Rectal smooth muscle tissue (tissue), 1 donor: ENCODE data around the gene SCAF11.
A peak's percentile ranks its signal among the peaks of the same experiment; 100 is the strongest.

Experiments used
- H3K27ac ChIP-seq: one replicate; pipeline ENCODE4 v1.7.0; 2013; ENCODE audit warnings: low read depth, low read length, inconsistent platforms
- H3K27me3 ChIP-seq: one replicate; pipeline ENCODE4 v1.7.0; 2013; ENCODE audit warnings: low read length; ENCODE audit not compliant: control insufficient read depth, insufficient read depth
- H3K36me3 ChIP-seq: one replicate; pipeline ENCODE4 v1.7.0; 2013; ENCODE audit warnings: low read length; ENCODE audit not compliant: control insufficient read depth, insufficient read depth
- H3K4me1 ChIP-seq: one replicate; pipeline ENCODE4 v1.7.0; 2013; ENCODE audit warnings: low read length; ENCODE audit not compliant: control insufficient read depth, insufficient read depth
- H3K4me3 ChIP-seq: one replicate; pipeline ENCODE4 v1.7.0; 2013; ENCODE audit warnings: low read length
- H3K9ac ChIP-seq: one replicate; pipeline ENCODE4 v1.7.0; 2013; ENCODE audit warnings: low read length

The SCAF11 gene

DNA sequence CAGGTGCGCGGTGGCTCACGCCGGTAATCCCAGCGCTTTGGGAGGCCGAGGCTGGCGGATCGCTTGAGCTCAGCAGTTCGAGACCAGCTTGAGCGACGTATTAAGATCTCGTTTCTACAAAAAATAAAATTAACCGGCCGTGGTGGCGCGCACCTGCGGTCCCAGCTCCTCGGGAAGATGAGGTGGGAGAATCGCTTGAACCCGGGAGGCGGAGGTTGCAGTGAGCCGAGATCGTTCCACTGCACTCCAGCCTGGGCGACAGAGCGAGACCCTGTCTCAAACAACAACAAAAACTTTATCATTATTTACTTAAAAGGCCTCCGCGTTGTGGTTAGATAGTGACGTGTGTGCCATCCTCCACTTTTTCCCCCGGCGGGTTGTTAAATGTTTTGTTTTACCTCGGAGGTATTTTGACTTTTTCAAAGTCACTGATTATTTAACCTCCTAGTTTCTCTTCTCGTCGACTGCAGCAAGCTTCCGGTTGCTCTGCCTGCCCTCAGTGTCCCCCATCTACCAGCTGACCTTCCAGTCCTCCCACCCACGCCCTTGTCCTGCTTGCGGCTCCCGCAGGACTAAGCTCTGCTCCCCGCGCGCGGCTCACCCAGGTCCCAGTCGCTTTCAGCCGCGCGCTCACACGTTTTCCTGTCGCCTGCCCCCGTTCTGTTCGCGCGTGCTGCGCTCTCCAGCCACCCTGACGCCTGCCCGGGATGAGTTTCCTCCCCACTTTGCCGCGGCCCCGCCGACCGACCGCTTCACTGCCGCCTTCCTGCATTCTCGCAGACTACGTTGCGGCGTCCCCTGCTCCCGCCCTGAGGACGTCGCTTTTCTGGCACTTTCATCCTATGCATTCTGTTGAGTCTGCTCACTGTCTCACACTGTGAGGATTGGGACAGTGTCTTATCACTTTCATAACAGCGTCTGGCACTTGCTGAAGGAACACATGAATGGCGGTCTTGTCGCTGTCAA is 1.2 kb upstream of the SCAF11 start:
- peak overlapping the region; percentile 63 for H3K9ac ChIP-seq
- peak overlapping the region; percentile 89 for H3K27ac ChIP-seq
- H3K36me3 ChIP-seq, result peaks cover 3% of the 10 kb centered on the region
- H3K27me3 ChIP-seq, result no peaks in the 10 kb centered on the region
- H3K4me3 ChIP-seq, result peak overlapping the region; percentile 83
- peaks cover 18% of the 10 kb centered on the region for H3K4me1 ChIP-seq

DNA sequence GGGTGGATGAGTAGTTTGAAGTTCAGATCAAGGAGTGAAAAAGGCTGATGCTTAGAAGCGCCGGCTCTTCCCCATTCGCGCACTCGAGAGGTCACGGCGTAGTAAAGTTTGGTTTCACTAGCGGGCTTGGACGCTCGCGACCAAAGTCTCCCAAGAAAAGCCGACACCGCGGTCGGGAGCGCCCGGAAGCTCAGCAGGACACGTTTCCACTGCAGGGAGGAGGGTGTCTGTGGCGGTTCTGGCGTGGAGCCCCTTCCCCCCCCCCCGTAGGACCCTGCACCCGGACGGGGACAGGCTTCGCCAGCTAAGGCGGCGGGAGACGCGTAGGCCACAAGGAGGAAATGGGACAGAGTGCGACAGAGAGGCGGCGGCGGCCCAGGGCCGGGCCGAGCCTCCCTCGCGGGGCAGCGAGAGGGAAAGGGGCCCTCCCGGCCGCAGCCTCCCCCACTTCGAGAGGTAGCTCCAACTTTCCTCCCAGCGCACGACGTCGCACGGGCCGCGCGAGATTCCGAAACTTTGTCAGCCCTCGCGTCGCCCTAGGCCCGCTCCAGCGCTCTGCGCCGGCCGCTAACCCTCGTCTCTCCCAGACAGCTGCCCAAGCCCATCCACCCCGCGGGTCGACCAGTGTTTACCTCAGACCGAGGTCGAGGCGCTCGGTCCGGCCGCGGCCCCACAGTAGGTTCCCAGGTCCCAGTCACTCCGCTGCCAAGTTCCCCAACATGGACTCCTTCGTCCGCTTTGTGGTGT is 480 bp downstream of the SCAF11 start:
- Histone ChIP-seq H3K27ac (peak overlapping the region; percentile 100), H3K4me1 (peaks cover 18% of the 10 kb centered on the region), H3K4me3 (peak overlapping the region; percentile 98), H3K9ac (peak overlapping the region; percentile 100), H3K36me3 (peaks cover 3% of the 10 kb centered on the region), H3K27me3 (no peaks in the 10 kb centered on the region)

DNA sequence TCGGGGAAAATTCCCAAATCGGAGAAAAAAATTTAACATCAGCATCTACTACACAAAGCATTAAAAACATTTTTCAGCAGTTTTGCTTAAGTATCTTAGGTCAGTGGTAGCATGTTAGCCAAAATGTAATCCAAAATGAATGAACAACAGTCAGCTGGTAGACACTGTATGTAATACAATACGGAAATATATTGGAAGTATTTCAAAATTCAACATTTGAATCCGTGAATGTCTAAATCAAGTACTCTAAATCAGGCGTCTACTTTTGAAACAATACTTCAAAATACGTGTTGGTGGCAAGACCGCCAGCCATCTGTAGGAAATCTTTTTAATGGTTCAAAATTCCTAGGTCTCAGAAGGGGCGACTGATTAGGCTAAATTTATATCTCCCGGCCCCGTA is 1.1 kb downstream of the SCAF11 start:
- H3K27ac ChIP-seq, result peak overlapping the region; percentile 100
- H3K4me1 ChIP-seq, result peaks cover 18% of the 10 kb centered on the region

DNA sequence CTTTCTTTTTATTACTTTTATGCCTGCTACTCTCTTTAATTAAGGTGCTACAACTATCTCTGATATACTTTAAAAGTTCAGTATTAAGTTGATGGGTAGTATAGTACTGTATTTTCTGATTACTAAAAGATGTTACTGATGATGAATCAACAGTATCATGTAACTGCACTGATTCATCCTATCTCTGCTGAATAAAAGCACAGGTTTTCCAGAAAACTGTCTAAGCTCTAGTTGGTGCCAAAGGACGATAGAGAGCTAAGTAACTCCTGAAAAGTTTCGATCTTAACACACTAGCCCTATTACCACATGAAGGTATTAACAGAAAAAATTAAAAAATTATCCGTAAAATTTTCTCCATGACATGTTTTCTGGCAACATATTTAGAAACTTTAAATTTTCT is 2.1 kb downstream of the SCAF11 start:
- no peak overlapping the region for H3K27ac ChIP-seq
- peaks cover 18% of the 10 kb centered on the region for H3K4me1 ChIP-seq
- H3K9ac ChIP-seq, result no peak overlapping the region

More for the DNA sequence above, 1.1 kb downstream of the SCAF11 start:
- Histone ChIP-seq H3K4me3 (peak overlapping the region; percentile 98), H3K36me3 (peaks cover 3% of the 10 kb centered on the region), H3K9ac (peak overlapping the region; percentile 100), H3K27me3 (no peaks in the 10 kb centered on the region)

DNA sequence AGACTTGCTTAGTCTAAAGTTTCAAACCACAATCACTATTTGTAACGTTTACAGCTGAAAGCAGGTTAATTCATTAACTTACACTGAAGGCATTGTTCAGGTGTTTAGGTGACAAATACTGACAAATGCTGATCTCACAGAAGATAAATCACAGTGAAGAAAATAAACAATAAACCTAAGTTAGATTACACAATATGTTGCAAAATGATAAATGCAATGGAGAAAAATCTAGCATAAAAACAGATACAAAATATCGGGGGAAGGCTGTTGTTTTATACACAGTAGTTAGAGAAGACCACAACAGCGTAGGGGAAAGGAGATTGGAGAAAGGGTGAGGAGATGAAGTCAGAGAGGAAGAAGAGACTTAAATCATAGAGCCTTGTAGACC is 3.0 kb downstream of the SCAF11 start:
- H3K27ac ChIP-seq, result no peak overlapping the region
- H3K36me3 ChIP-seq, result peaks cover 3% of the 10 kb centered on the region
- peaks cover 18% of the 10 kb centered on the region for H3K4me1 ChIP-seq
- no peak overlapping the region for H3K9ac ChIP-seq
- H3K4me3 ChIP-seq, result no peak overlapping the region
- no peaks in the 10 kb centered on the region for H3K27me3 ChIP-seq

More for the DNA sequence above, 2.1 kb downstream of the SCAF11 start:
- Histone ChIP-seq H3K27me3 (no peaks in the 10 kb centered on the region), H3K36me3 (peaks cover 3% of the 10 kb centered on the region), H3K4me3 (no peak overlapping the region)

DNA sequence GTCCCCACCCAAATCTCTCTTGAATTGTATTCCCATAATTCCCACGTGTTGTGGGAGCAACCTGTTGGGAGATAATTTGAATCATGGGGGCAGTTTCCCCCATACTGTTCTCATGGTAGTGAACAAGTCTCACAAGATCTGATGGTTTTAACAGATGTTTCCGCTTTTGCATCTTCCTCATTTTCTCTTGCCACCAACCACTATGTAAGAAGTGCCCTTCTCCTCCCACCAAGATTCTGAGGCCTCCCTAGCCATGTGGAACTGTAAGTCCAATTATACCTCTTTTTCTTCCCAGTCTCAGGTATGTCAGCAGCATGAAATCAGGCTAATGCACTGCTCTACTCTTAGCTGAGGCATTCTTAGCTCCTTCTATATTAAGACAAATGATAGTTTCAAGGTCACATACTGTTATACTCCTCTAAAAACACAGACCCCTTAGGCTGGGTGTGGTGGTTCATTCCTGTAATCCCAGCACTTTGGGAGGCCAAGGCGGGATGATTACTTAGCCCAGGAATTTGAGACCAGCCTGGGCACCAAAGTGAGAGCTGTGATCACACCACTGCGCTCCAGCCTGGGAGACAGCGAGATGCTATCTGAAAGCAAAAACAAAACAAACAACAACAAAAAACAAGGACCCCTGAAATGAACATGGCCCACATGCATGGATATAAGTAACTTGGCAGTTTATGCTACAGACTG is 3.6 kb downstream of the SCAF11 start:
- no peak overlapping the region for H3K9ac ChIP-seq
- H3K36me3 ChIP-seq, result peaks cover 3% of the 10 kb centered on the region
- H3K27ac ChIP-seq, result no peak overlapping the region
- no peak overlapping the region for H3K4me3 ChIP-seq
- no peaks in the 10 kb centered on the region for H3K27me3 ChIP-seq
- H3K4me1 ChIP-seq, result peaks cover 18% of the 10 kb centered on the region

DNA sequence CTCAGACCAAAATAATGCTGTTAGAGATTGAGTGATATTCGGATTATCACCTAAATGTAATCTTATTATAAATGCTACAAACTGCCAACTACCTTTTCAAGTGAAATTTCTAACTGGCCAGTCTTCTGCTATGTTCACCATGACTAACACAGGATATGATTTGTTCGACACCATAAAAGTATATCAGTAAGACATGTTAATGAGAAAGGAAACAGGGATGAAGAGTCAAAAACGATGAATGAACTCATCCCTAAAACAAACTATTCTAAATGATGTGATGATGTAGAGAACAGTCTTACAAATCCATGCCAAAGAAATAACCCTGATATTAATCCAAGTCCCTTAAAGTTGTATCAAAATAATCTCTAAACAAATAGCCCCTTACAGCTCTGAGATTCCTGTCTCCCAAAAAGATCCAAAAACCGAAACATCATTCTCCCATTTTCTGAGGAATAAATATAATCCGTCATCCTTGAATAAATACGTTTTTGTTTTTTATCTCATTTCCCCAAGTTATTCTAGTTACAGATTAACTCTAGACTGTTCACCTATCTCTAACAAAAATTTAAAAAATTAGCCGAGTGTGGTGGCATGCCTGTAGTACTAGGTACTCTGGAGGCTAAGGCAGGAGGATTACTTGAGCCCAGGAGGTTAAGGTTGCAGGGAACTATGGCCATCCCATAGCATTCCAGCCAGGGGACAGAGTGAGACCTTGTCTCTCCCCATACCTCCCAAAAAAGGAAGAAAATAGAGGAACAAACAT is 9.1 kb downstream of the SCAF11 start:
- H3K4me1 ChIP-seq, result peaks cover 4% of the 10 kb centered on the region

DNA sequence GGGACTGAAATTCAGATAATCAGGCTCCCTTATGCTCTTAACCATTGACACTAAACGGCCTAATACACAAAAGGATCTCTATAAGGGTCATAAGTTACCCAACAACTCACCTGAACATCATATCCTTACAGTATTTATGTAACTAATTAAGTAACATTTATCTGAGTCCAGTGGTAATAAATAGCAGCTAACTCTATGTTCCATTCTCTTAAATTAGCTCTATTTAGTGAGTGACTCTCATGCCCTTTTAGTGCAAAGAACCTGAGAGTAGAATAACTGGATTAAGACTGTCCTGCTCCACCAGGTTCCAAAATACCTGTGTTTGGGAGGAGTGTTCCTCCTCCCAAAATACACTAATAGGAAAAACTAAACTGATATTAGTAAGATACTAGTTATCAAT is 9.8 kb downstream of the SCAF11 start:
- Histone ChIP-seq H3K36me3 (no peaks in the 10 kb centered on the region), H3K4me3 (no peak overlapping the region), H3K9ac (no peak overlapping the region), H3K4me1 (peaks cover 4% of the 10 kb centered on the region), H3K27me3 (no peaks in the 10 kb centered on the region), H3K27ac (no peak overlapping the region)

More for the DNA sequence above, 9.1 kb downstream of the SCAF11 start:
- Histone ChIP-seq H3K27me3 (no peaks in the 10 kb centered on the region), H3K36me3 (no peaks in the 10 kb centered on the region), H3K9ac (no peak overlapping the region), H3K4me3 (no peak overlapping the region), H3K27ac (no peak overlapping the region)

DNA sequence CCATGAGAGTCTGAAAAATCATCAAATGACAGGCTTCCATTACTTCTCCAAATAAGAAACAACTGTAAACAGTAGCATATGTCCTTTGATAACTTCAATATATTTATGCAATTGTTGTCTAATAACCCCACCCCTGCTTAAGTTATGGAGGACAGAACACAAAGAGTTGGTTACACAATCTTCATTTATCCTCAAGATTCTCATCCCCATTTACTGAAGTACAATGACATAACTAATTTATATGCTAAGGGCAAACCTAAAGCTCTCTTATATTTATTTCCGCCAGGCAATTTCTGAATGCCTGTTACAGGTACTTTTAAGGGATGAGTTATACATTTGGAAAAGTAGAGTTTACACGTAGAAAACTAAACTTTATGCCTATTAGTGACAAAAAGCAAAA is 12.3 kb downstream of the SCAF11 start:
- H3K4me3 ChIP-seq, result no peak overlapping the region
- H3K27me3 ChIP-seq, result no peaks in the 10 kb centered on the region
- no peak overlapping the region for H3K27ac ChIP-seq
- H3K36me3 ChIP-seq, result no peaks in the 10 kb centered on the region
- peaks cover 4% of the 10 kb centered on the region for H3K4me1 ChIP-seq
- no peak overlapping the region for H3K9ac ChIP-seq

DNA sequence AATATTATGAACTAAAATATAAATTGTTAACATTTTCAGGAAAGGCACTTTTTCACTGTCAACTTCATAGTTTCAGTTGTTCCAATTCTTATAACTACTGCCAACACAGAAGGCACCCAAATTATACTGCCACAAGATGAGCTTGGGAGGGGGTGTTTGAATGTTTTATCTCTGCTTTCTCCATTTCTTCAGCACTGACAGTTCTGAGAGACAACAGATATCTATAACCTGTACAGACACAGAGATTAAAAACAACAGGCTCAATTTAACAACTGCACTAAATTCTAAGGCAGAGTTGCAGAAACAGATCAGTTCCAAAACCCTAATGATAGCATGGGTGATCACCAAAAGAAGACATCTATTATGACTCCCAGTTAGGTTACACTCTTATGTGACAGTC is 12.8 kb downstream of the SCAF11 start:
- no peaks in the 10 kb centered on the region for H3K36me3 ChIP-seq
- no peaks in the 10 kb centered on the region for H3K27me3 ChIP-seq
- H3K4me1 ChIP-seq, result peaks cover 4% of the 10 kb centered on the region
- no peak overlapping the region for H3K4me3 ChIP-seq
- H3K9ac ChIP-seq, result no peak overlapping the region
- no peak overlapping the region for H3K27ac ChIP-seq

DNA sequence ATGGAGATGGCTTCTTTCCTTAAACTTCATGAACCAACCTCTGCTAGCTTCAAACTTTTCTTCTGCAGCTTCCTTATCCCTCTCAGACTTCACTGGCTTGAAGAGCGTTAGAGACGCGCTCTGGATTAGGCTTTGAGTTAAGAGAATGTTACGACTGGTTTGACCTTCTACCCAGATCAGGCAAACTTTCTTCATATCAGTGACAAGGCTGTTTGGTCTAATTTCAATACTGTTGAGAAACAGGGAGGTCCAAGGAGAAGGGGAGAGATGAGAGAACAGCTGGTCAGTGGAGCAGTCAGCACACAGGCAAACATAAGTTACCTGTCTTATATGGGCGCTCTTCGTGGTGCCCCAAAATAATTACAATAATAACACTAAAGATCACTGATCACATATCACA is 14.9 kb downstream of the SCAF11 start:
- Histone ChIP-seq H3K9ac (no peak overlapping the region), H3K27me3 (no peaks in the 10 kb centered on the region), H3K36me3 (no peaks in the 10 kb centered on the region), H3K4me3 (no peak overlapping the region), H3K27ac (no peak overlapping the region), H3K4me1 (peaks cover 4% of the 10 kb centered on the region)
